IMR-90 (cell line): ENCODE results near the gene MTUS2. TPM values are rescaled to one million over a fixed set of nuclear protein-coding genes. Genes with fewer than 3 reads are reported as not detected.

Experiments used
- ATAC-seq: fragments of 200-7000 bp; cut with Tn5 transposase; 2 replicates; pipeline ENCODE4 v1.9.1; 2020; ENCODE audit warnings: low read depth, mild to moderate bottlenecking, moderate library complexity
- BruUV-seq: library from RNA; stranded (reverse); fragments of 400-500 nt; replicated peaks from 2 replicates; lab custom pipeline; 2021; lab: Mats Ljungman, UMichigan
- CTCF ChIA-PET: fragments of 300-600 bp; formaldehyde crosslinking; extraction: SDS; loops from one replicate; lab custom pipeline; 2021; ENCODE audit warnings: antibody characterized with exemption; lab: Yijun Ruan, JAX
- POLR2A ChIA-PET: fragments of 300-600 bp; sonication (Branson Sonifier 250); formaldehyde crosslinking; loops from one replicate; lab custom pipeline; 2022; ENCODE audit warnings: antibody characterized with exemption; ENCODE audit not compliant: unreplicated experiment; lab: Charles Lee
- DNase-seq: peaks from one replicate; pipeline ENCODE4 v3.0.0; 2013
- H2AFZ ChIP-seq: replicated peaks from 2 replicates; pipeline ENCODE3; 2013; ENCODE audit warnings: low read length, mild to moderate bottlenecking; ENCODE audit not compliant: poor library complexity
- H2AK5ac ChIP-seq: 2 replicates; pipeline ENCODE4 v1.6.1; 2013; ENCODE audit warnings: low read depth, low read length, inconsistent platforms
- H2AK9ac ChIP-seq: replicated peaks from 2 replicates; pipeline ENCODE3; 2013; ENCODE audit warnings: mild to moderate bottlenecking, low read depth, low read length, moderate library complexity; ENCODE audit not compliant: poor library complexity
- H2BK120ac ChIP-seq: 2 replicates; pipeline ENCODE4 v1.6.1; 2013; ENCODE audit warnings: low read depth, low read length, inconsistent platforms
- H2BK15ac ChIP-seq: 3 replicates; pipeline ENCODE4 v1.6.1; 2013; ENCODE audit warnings: low read depth, low read length, inconsistent platforms
- H2BK20ac ChIP-seq: 2 replicates; pipeline ENCODE4 v1.6.1; 2013; ENCODE audit warnings: low read depth, mild to moderate bottlenecking, inconsistent platforms, low read length, moderate library complexity
- H2BK5ac ChIP-seq: 2 replicates; pipeline ENCODE4 v1.6.1; 2013; ENCODE audit warnings: mild to moderate bottlenecking, low read depth, low read length, inconsistent platforms; ENCODE audit not compliant: poor library complexity, severe bottlenecking
- H3K14ac ChIP-seq: replicated peaks from 2 replicates; pipeline ENCODE4 v1.6.1; 2013; ENCODE audit warnings: low read depth, low read length, inconsistent platforms
- H3K18ac ChIP-seq: 2 replicates; pipeline ENCODE4 v1.6.1; 2013; ENCODE audit warnings: low read depth, low read length, control low read depth
- H3K23ac ChIP-seq: 2 replicates; pipeline ENCODE4 v1.6.1; 2013; ENCODE audit warnings: low read depth, low read length, inconsistent platforms
- H3K27ac ChIP-seq: 2 replicates; pipeline ENCODE4 v1.5.1; 2013; ENCODE audit warnings: mild to moderate bottlenecking, control low read depth, low read length; ENCODE audit not compliant: insufficient read depth
- H3K27me3 ChIP-seq: 2 replicates; pipeline ENCODE4 v1.6.1; 2013; ENCODE audit warnings: low read length; ENCODE audit not compliant: control insufficient read depth, insufficient read depth
- H3K36me3 ChIP-seq: 2 replicates; pipeline ENCODE4 v1.6.1; 2013; ENCODE audit warnings: low read length, mixed read lengths; ENCODE audit not compliant: control insufficient read depth, insufficient read depth
- H3K4ac ChIP-seq: 2 replicates; pipeline ENCODE4 v1.6.1; 2013; ENCODE audit warnings: low read depth, low read length, inconsistent platforms
- H3K4me1 ChIP-seq: 2 replicates; pipeline ENCODE4 v1.6.1; 2013; ENCODE audit warnings: low read length, mixed read lengths; ENCODE audit not compliant: control insufficient read depth, insufficient read depth
- H3K4me2 ChIP-seq: 2 replicates; pipeline ENCODE4 v1.6.1; 2013; ENCODE audit warnings: low read depth, mild to moderate bottlenecking, control low read depth, low read length, moderate library complexity
- H3K4me3 ChIP-seq: 2 replicates; pipeline ENCODE4 v1.5.1; 2013; ENCODE audit warnings: low read depth, mild to moderate bottlenecking, control low read depth, low read length, moderate library complexity; ENCODE audit not compliant: insufficient read depth
- H3K56ac ChIP-seq: 2 replicates; pipeline ENCODE4 v1.6.1; 2013; ENCODE audit warnings: low read length, inconsistent platforms; ENCODE audit not compliant: insufficient read depth; ENCODE audit errors: extremely low read depth
- H3K79me1 ChIP-seq, 2 experiments: 2 replicates each; pipeline ENCODE4 v1.6.1; 2013; ENCODE audit warnings: low read length in 2 of 2, inconsistent platforms in 1 of 2, low read depth in 1 of 2
- H3K9ac ChIP-seq: 2 replicates; pipeline ENCODE4 v1.6.1; 2013; ENCODE audit warnings: low read depth, low read length, control low read depth
- H3K9me1 ChIP-seq: 2 replicates; pipeline ENCODE4 v1.6.1; 2013; ENCODE audit warnings: low read length, inconsistent platforms; ENCODE audit not compliant: insufficient read depth
- H3K9me3 ChIP-seq: 2 replicates; pipeline ENCODE4 v1.6.1; 2013; ENCODE audit warnings: low read length; ENCODE audit not compliant: control insufficient read depth, insufficient read depth
- H4K20me1 ChIP-seq: 2 replicates; pipeline ENCODE4 v1.6.1; 2013; ENCODE audit warnings: low read length, inconsistent platforms; ENCODE audit not compliant: insufficient read depth
- H4K5ac ChIP-seq: 2 replicates; pipeline ENCODE4 v1.6.1; 2013; ENCODE audit warnings: mild to moderate bottlenecking, low read depth, low read length, control low read depth
- H4K8ac ChIP-seq, 2 experiments: 2 replicates each; pipeline ENCODE4 v1.6.1; 2013; ENCODE audit warnings: low read depth in 2 of 2, low read length in 2 of 2, control low read depth in 1 of 2, inconsistent platforms in 1 of 2
- H4K91ac ChIP-seq: 2 replicates; pipeline ENCODE4 v1.6.1; 2013; ENCODE audit warnings: low read depth, low read length, inconsistent platforms; ENCODE audit not compliant: insufficient read depth
- BHLHE40 ChIP-seq: fragments of 150-350 bp; IDR thresholded peaks from 2 replicates; pipeline ENCODE4 v1.6.1; 2016; ENCODE audit warnings: mild to moderate bottlenecking, low read depth, low read length
- CEBPB ChIP-seq: IDR thresholded peaks from 2 replicates; pipeline ENCODE4 v1.6.1; 2012; ENCODE audit warnings: low read depth, low read length, improper control_type of control experiment
- CTCF ChIP-seq: conservative IDR thresholded peaks from 2 replicates; pipeline ENCODE4 v1.5.1; 2012; ENCODE audit warnings: mild to moderate bottlenecking, low read depth, low read length, improper control_type of control experiment
- ELK1 ChIP-seq: fragments of 150-350 bp; IDR thresholded peaks from 2 replicates; pipeline ENCODE4 v1.6.1; 2016; ENCODE audit warnings: low read depth, mild to moderate bottlenecking, low read length, moderate library complexity, borderline replicate concordance
- MAZ ChIP-seq: IDR thresholded peaks from 2 replicates; pipeline ENCODE4 v1.6.1; 2012; ENCODE audit warnings: low read depth, mild to moderate bottlenecking, low read length, improper control_type of control experiment, moderate library complexity, borderline replicate concordance
- MXI1 ChIP-seq: IDR thresholded peaks from 2 replicates; pipeline ENCODE4 v1.6.1; 2012; ENCODE audit warnings: low read depth, mild to moderate bottlenecking, low read length, moderate library complexity, borderline replicate concordance
- NFE2L2 ChIP-seq: fragments of 150-350 bp; IDR thresholded peaks from 2 replicates; pipeline ENCODE4 v1.6.1; 2016; ENCODE audit warnings: low read depth, mild to moderate bottlenecking, low read length
- POLR2A ChIP-seq: IDR thresholded peaks from 2 replicates; pipeline ENCODE4 v1.6.1; 2012; ENCODE audit warnings: mild to moderate bottlenecking, low read depth, low read length
- RAD21 ChIP-seq: IDR thresholded peaks from 2 replicates; pipeline ENCODE4 v1.6.1; 2012; ENCODE audit warnings: low read length, improper control_type of control experiment
- RCOR1 ChIP-seq: IDR thresholded peaks from 2 replicates; pipeline ENCODE4 v1.6.1; 2012; ENCODE audit warnings: mild to moderate bottlenecking, low read length, improper control_type of control experiment; ENCODE audit not compliant: insufficient replicate concordance
- RFX5 ChIP-seq: IDR thresholded peaks from 2 replicates; pipeline ENCODE4 v1.8.0; 2012; ENCODE audit warnings: low read depth, mild to moderate bottlenecking, low read length, moderate library complexity
- SMC3 ChIP-seq: fragments of 150-350 bp; IDR thresholded peaks from 2 replicates; pipeline ENCODE4 v1.6.1; 2016; ENCODE audit warnings: low read depth, mild to moderate bottlenecking, antibody characterized with exemption, low read length, moderate library complexity
- USF2 ChIP-seq: fragments of 150-350 bp; IDR thresholded peaks from 2 replicates; pipeline ENCODE4 v1.6.1; 2017; ENCODE audit warnings: mild to moderate bottlenecking, antibody characterized with exemption, low read length, low read depth
- WGBS, 2 experiments: methylation state at CpG; one replicate each; pipeline versions ENCODE4 v1.1.5 to v1.1.7; 2013; ENCODE audit warnings: missing lambda C conversion rate in 2 of 2; ENCODE audit not compliant: insufficient read length in 1 of 2; ENCODE audit errors: extremely low coverage in 2 of 2; 5-methylcytosine and 5-hydroxymethylcytosine counted together
- dilution Hi-C: fragments of 300-500 bp; cut with HindIII; formaldehyde crosslinking; loops from one replicate; pipeline ENCODE4 v1.14.3; 2018; ENCODE audit warnings: low sequenced_read_pairs; ENCODE audit not compliant: unreplicated experiment
- in situ Hi-C: fragments of 300-500 bp; cut with MboI; formaldehyde crosslinking; loops from 3 replicates; pipeline ENCODE4 v1.14.3; 2019; ENCODE audit warnings: low sequenced_read_pairs, inconsistent platforms, mixed read lengths
- intact Hi-C: fragments of 100-400 bp; cut with micrococcal nuclease; formaldehyde crosslinking; loops from 2 replicates; pipeline ENCODE4 v1.10.0; 2022
- polyA plus RNA-seq, 3 experiments: library from polyadenylated mRNA; depleted of rRNA; stranded (reverse); fragments of >200 nt; gene quantifications; 2 replicates each; pipeline ENCODE4 v1.2.3, GENCODE V29; 2012; ENCODE audit warnings: low replicate concordance in 1 of 3
- total RNA-seq: library from RNA; depleted of rRNA; stranded (reverse); fragments of >200 nt; gene quantifications from 2 replicates; pipeline ENCODE4 v1.2.3, GENCODE V29; 2012

The MTUS2 gene
- total and polyA plus RNA-seq, 2 of the 4 experiments (the other 2 are of a cell fraction), result under 0.01 to 0.02 TPM

GRCh38 chr13:29490561-29490885 is 670.4 kb downstream of the MTUS2 start (continued):
- TF ChIP-seq NFE2L2 (no peak), BHLHE40 (no peak), SMC3 (no peak), CEBPB (no peak), RCOR1 (no peak)

GRCh38 chr13:29491248-29491647 is 671.1 kb downstream of the MTUS2 start:
- DNase-seq (no peak), ATAC-seq (no peak)
- peaks cover 51% of the 10 kb centered on the region for H3K27me3 ChIP-seq
- H3K23ac ChIP-seq, result no peak overlapping the region
- intact Hi-C loops, result no loop called here
- H3K4me1 ChIP-seq, result peaks cover 2% of the 10 kb centered on the region; the same call in 1 of the 2 replicates
- H3K18ac ChIP-seq, result no peak overlapping the region
- no peaks in the 10 kb centered on the region for H3K36me3 ChIP-seq
- H4K5ac ChIP-seq, result no peak overlapping the region
- no peak overlapping the region for H2BK20ac ChIP-seq
- no peak overlapping the region for H3K4me3 ChIP-seq
- H2BK120ac ChIP-seq, result no peak overlapping the region
- WGBS, 2 experiments, result 50% methylated on average over 2 of the region's 2 CpGs; no CpG with 5 or more reads in 1 of the 2 experiments
- H4K8ac ChIP-seq, result no peak overlapping the region
- dilution Hi-C loops, result no loop called here
- H2AK9ac ChIP-seq, result no peak overlapping the region
- H2BK15ac ChIP-seq, result no peak overlapping the region
- H3K56ac ChIP-seq, result no peak overlapping the region
- POLR2A ChIA-PET, result no interaction called here
- H3K79me1 ChIP-seq, result no peaks in the 10 kb centered on the region
- H2AK5ac ChIP-seq, result no peak overlapping the region
- H3K14ac ChIP-seq, result no peak overlapping the region
- H4K91ac ChIP-seq, result no peak overlapping the region
- no peak overlapping the region for H3K27ac ChIP-seq
- peak overlapping the region; percentile 73 for H2BK5ac ChIP-seq
- in situ Hi-C loops, result no loop called here
- H4K20me1 ChIP-seq, result no peaks in the 10 kb centered on the region; the same call in 1 of the 2 replicates
- peaks cover 10% of the 10 kb centered on the region; the same call in 1 of the 2 replicates for H3K9me1 ChIP-seq
- TF ChIP-seq SMC3 (no peak), POLR2A (no peak), NFE2L2 (no peak), USF2 (no peak), RFX5 (no peak), ELK1 (no peak), MXI1 (no peak), RAD21 (no peak), CTCF (no peak), MAZ (no peak)
- CTCF ChIA-PET, result no interaction called here
- H2AFZ ChIP-seq, result no peak overlapping the region
- no peak overlapping the region for H3K4ac ChIP-seq
- H3K4me2 ChIP-seq, result no peak overlapping the region
- H3K9me3 ChIP-seq, result no peaks in the 10 kb centered on the region
- H3K9ac ChIP-seq, result no peak overlapping the region
- BruUV-seq, result no TSS peak
